Erythroblast (primary cell): Measurements from ENCODE around the gene TIMM10.

Experiments
- GATA1 ChIP-seq: IDR thresholded peaks from 2 replicates; pipeline ENCODE4 v1.6.1; 2011; ENCODE audit warnings: low read depth, mild to moderate bottlenecking, control low read depth, low read length, moderate library complexity
- POLR2A ChIP-seq: IDR thresholded peaks from 2 replicates; pipeline ENCODE4 v1.6.1; 2011; ENCODE audit warnings: mild to moderate bottlenecking, low read length

GRCh38 chr11:57497303-57498247 lies 33.0 kb downstream of the TIMM10 start:
- TF ChIP-seq POLR2A (no peak), GATA1 (no peak)
